Measurements from ENCODE around the gene SLC1A7.

Gene SLC1A7

GRCh38 chr1:53154859-53155438 is 12.5 kb upstream of the SLC1A7 start:
- H3K79me2 ChIP-seq (ENCODE audit: control insufficient read depth, low read length): no peaks in the 10 kb centered on the region
- H3K27ac ChIP-seq (ENCODE audit: low read depth, low read length): no peak overlapping the region
- H3K4me1 ChIP-seq (ENCODE audit: control insufficient read depth, low read length): no peaks in the 10 kb centered on the region
- no peaks in the 10 kb centered on the region for H3F3A ChIP-seq (ENCODE audit: control insufficient read depth, insufficient read depth)
- no peak overlapping the region for H3K4me2 ChIP-seq (ENCODE audit: low read length)
- TF ChIP-seq CTCF (IDR thresholded peaks at IDR 0.05; ENCODE audit: low read depth, low read length, poor library complexity, severe bottlenecking) (no peak), EZH2phosphoT487 (IDR thresholded peaks at IDR 0.05; ENCODE audit: borderline replicate concordance, low read length) (no peak)
- H3K4me3 ChIP-seq (ENCODE audit: low read length): no peak overlapping the region
- H4K20me1 ChIP-seq (ENCODE audit: control insufficient read depth, insufficient read depth, low read depth, low read length): no peaks in the 10 kb centered on the region
- H3K9me2 ChIP-seq (replicated peaks; ENCODE audit: control insufficient read depth, low read length): no peaks in the 10 kb centered on the region
- H3K9me3 ChIP-seq (ENCODE audit: control insufficient read depth, insufficient read depth, low read length): no peaks in the 10 kb centered on the region
- no peaks in the 10 kb centered on the region for H3K36me3 ChIP-seq (ENCODE audit: control insufficient read depth, low read length)
- H3K27me3 ChIP-seq (ENCODE audit: control insufficient read depth, low read length): no peaks in the 10 kb centered on the region

- H3F3A ChIP-seq (ENCODE audit: control insufficient read depth, insufficient read depth): no peaks in the 10 kb centered on the region
- no peak overlapping the region for H3K4me2 ChIP-seq (ENCODE audit: low read length)
- no peak for TF ChIP-seq CTCF (IDR thresholded peaks at IDR 0.05; ENCODE audit: low read depth, low read length, poor library complexity, severe bottlenecking)
- no peak for TF ChIP-seq EZH2phosphoT487 (IDR thresholded peaks at IDR 0.05; ENCODE audit: borderline replicate concordance, low read length)
- H3K36me3 ChIP-seq (ENCODE audit: control insufficient read depth, low read length): no peaks in the 10 kb centered on the region
- H3K27ac ChIP-seq (ENCODE audit: low read depth, low read length): no peak overlapping the region
- H3K79me2 ChIP-seq (ENCODE audit: control insufficient read depth, low read length): no peaks in the 10 kb centered on the region
- H3K27me3 ChIP-seq (ENCODE audit: control insufficient read depth, low read length): no peaks in the 10 kb centered on the region
- H4K20me1 ChIP-seq (ENCODE audit: control insufficient read depth, insufficient read depth, low read depth, low read length): no peaks in the 10 kb centered on the region
- no peaks in the 10 kb centered on the region for H3K9me3 ChIP-seq (ENCODE audit: control insufficient read depth, insufficient read depth, low read length)
- no peaks in the 10 kb centered on the region for H3K9me2 ChIP-seq (replicated peaks; ENCODE audit: control insufficient read depth, low read length)
- H3K4me1 ChIP-seq (ENCODE audit: control insufficient read depth, low read length): no peaks in the 10 kb centered on the region
- H3K4me3 ChIP-seq (ENCODE audit: low read length): no peak overlapping the region
Observed at GRCh38 chr1:53153752-53154151, 11.3 kb upstream of the SLC1A7 start.

- H3K36me3 ChIP-seq (ENCODE audit: control insufficient read depth, low read length): no peaks in the 10 kb centered on the region
- no peaks in the 10 kb centered on the region for H4K20me1 ChIP-seq (ENCODE audit: control insufficient read depth, insufficient read depth, low read depth, low read length)
- no peaks in the 10 kb centered on the region for H3K9me2 ChIP-seq (replicated peaks; ENCODE audit: control insufficient read depth, low read length)
- H3K27me3 ChIP-seq (ENCODE audit: control insufficient read depth, low read length): no peaks in the 10 kb centered on the region
- no peak overlapping the region for H3K4me3 ChIP-seq (ENCODE audit: low read length)
- no peaks in the 10 kb centered on the region for H3K79me2 ChIP-seq (ENCODE audit: control insufficient read depth, low read length)
- no peaks in the 10 kb centered on the region for H3F3A ChIP-seq (ENCODE audit: control insufficient read depth, insufficient read depth)
- peaks cover 9% of the 10 kb centered on the region for H3K4me1 ChIP-seq (ENCODE audit: control insufficient read depth, low read length)
- H3K4me2 ChIP-seq (ENCODE audit: low read length): no peak overlapping the region
- TF ChIP-seq CTCF (IDR thresholded peaks at IDR 0.05; ENCODE audit: low read depth, low read length, poor library complexity, severe bottlenecking): no peak
- no peak for TF ChIP-seq EZH2phosphoT487 (IDR thresholded peaks at IDR 0.05; ENCODE audit: borderline replicate concordance, low read length)
- H3K9me3 ChIP-seq (ENCODE audit: control insufficient read depth, insufficient read depth, low read length): no peaks in the 10 kb centered on the region
- H3K27ac ChIP-seq (ENCODE audit: low read depth, low read length): no peak overlapping the region
Observed at GRCh38 chr1:53148123-53148522, 5.7 kb upstream of the SLC1A7 start.
